Fibroblast of pulmonary artery (primary cell): Measurements from ENCODE around the gene GTSE1.

ENCODE experiments used
- DNase-seq: peaks from one replicate; pipeline ENCODE4 v3.0.0-alpha.2; 2010; ENCODE audit warnings: low read depth
- H3K4me3 ChIP-seq: replicated peaks from 2 replicates; pipeline ENCODE4 v1.5.1; 2011; ENCODE audit warnings: low read depth, mild to moderate bottlenecking, control low read depth, low read length, moderate library complexity
- CTCF ChIP-seq: IDR thresholded peaks from 2 replicates; pipeline ENCODE4 v1.5.1; 2011; ENCODE audit warnings: mild to moderate bottlenecking, control low read depth, low read length, inconsistent platforms; ENCODE audit errors: missing control alignments

Gene GTSE1

GRCh38 chr22:46356496-46357480 is 60.1 kb downstream of the GTSE1 start:
- no peak for DNase-seq
- no peak overlapping the region for H3K4me3 ChIP-seq
- TF ChIP-seq CTCF = no peak

GRCh38 chr22:46357711-46358520 is 61.2 kb downstream of the GTSE1 start:
- no peak overlapping the region for H3K4me3 ChIP-seq
- DNase-seq = no peak
- no peak for TF ChIP-seq CTCF

GRCh38 chr22:46358766-46359165 is 62.1 kb downstream of the GTSE1 start:
- H3K4me3 ChIP-seq = no peak overlapping the region
- no peak for TF ChIP-seq CTCF
- DNase-seq = no peak

GRCh38 chr22:46359362-46359761 is 62.7 kb downstream of the GTSE1 start:
- no peak overlapping the region for H3K4me3 ChIP-seq
- DNase-seq = no peak
- no peak for TF ChIP-seq CTCF

GRCh38 chr22:46360097-46360496 is 63.4 kb downstream of the GTSE1 start:
- no peak for TF ChIP-seq CTCF
- no peak overlapping the region for H3K4me3 ChIP-seq
- no peak for DNase-seq

- no peak for TF ChIP-seq CTCF
- no peak overlapping the region for H3K4me3 ChIP-seq
- no peak for DNase-seq
Measured at GRCh38 chr22:46360891-46361290, 64.2 kb downstream of the GTSE1 start.
